Neural progenitor cell (in vitro differentiated cells): ENCODE data around the gene ARHGAP40. TPM values are rescaled to one million over a fixed set of nuclear protein-coding genes. Genes with fewer than 3 reads are reported as not detected.
"Not testable (repeated sequence)": the region's sequence is repeated elsewhere in the genome, so short reads cannot be mapped to it uniquely, and the experiment has no call there.

Experiments used
- DNase-seq: peaks from one replicate; pipeline ENCODE4 v3.0.0-alpha.2; 2016; ENCODE audit warnings: low spot score
- H2AFZ ChIP-seq: fragments of 200-600 bp; sonication (generic); replicated peaks from 2 replicates; pipeline ENCODE4 v1.6.1; 2016; ENCODE audit warnings: antibody characterized with exemption
- H3F3A ChIP-seq: fragments of 200-600 bp; sonication (generic); 2 replicates; pipeline ENCODE4 v1.6.1; 2016; ENCODE audit warnings: antibody characterized with exemption, low read depth
- H3K27ac ChIP-seq: fragments of 200-600 bp; sonication (generic); 2 replicates; pipeline ENCODE4 v1.5.1; 2016; ENCODE audit warnings: mild to moderate bottlenecking
- H3K27me3 ChIP-seq: fragments of 200-600 bp; sonication (generic); 2 replicates; pipeline ENCODE4 v1.6.1; 2016; ENCODE audit warnings: mild to moderate bottlenecking, moderate library complexity
- H3K36me3 ChIP-seq: fragments of 200-600 bp; sonication (generic); 2 replicates; pipeline ENCODE4 v1.5.1; 2016
- H3K4me1 ChIP-seq: fragments of 200-600 bp; sonication (generic); 2 replicates; pipeline ENCODE4 v1.6.1; 2016; ENCODE audit warnings: mixed run types
- H3K4me2 ChIP-seq: fragments of 200-600 bp; sonication (generic); 2 replicates; pipeline ENCODE4 v1.6.1; 2016
- H3K4me3 ChIP-seq: fragments of 200-600 bp; sonication (generic); 2 replicates; pipeline ENCODE4 v1.5.1; 2016
- H3K79me2 ChIP-seq: fragments of 200-600 bp; sonication (generic); 2 replicates; pipeline ENCODE4 v1.6.1; 2016; ENCODE audit warnings: low read depth
- H3K9ac ChIP-seq: fragments of 200-600 bp; sonication (generic); 2 replicates; pipeline ENCODE4 v1.6.1; 2016
- H3K9me3 ChIP-seq: fragments of 200-600 bp; sonication (generic); 2 replicates; pipeline ENCODE4 v1.5.1; 2016; ENCODE audit warnings: low read depth
- H4K20me1 ChIP-seq: fragments of 200-600 bp; sonication (generic); 2 replicates; pipeline ENCODE4 v1.6.1; 2016; ENCODE audit warnings: low read depth
- H3K27ac Mint-ChIP-seq: 3 replicates; pipeline ENCODE4 v1.8.0; 2021; ENCODE audit warnings: mixed read lengths
- H3K27me3 Mint-ChIP-seq: 2 replicates; pipeline ENCODE4 v1.8.0; 2022; ENCODE audit warnings: low read depth, mild to moderate bottlenecking, inconsistent platforms, moderate library complexity, mixed read lengths; ENCODE audit not compliant: insufficient read depth
- H3K36me3 Mint-ChIP-seq: 3 replicates; pipeline ENCODE4 v1.8.0; 2021; ENCODE audit warnings: mixed read lengths
- H3K4me1 Mint-ChIP-seq: 3 replicates; pipeline ENCODE4 v1.8.0; 2021; ENCODE audit warnings: mixed read lengths
- H3K4me3 Mint-ChIP-seq: 3 replicates; pipeline ENCODE4 v1.8.0; 2021; ENCODE audit warnings: mild to moderate bottlenecking, moderate library complexity, mixed read lengths
- H3K9me3 Mint-ChIP-seq: 3 replicates; pipeline ENCODE4 v1.8.0; 2020; ENCODE audit warnings: mixed read lengths
- EZH2 ChIP-seq: fragments of 200-600 bp; sonication (generic); IDR thresholded peaks from 2 replicates; pipeline ENCODE4 v1.6.1; 2017; ENCODE audit warnings: antibody characterized with exemption, mild to moderate bottlenecking, moderate library complexity
- EZH2phosphoT487 ChIP-seq: fragments of 200-600 bp; sonication (generic); IDR thresholded peaks from 2 replicates; pipeline ENCODE4 v1.6.1; 2017; ENCODE audit warnings: antibody characterized with exemption
- total RNA-seq: library from RNA; depleted of rRNA; stranded (reverse); fragments of >200 nt; gene quantifications from 2 replicates; pipeline ENCODE4 v1.2.3, GENCODE V29; 2015; ENCODE audit warnings: low replicate concordance
- TF ChIP-seq, protein P1 (sequence below): fragments of 200-600 bp; sonication (generic); IDR thresholded peaks from 2 replicates; pipeline ENCODE4 v1.5.1; 2017; ENCODE audit warnings: antibody characterized with exemption, mild to moderate bottlenecking

ARHGAP40 gene
- total RNA-seq, 1 donor from 2014 or later, result not detected

DNA sequence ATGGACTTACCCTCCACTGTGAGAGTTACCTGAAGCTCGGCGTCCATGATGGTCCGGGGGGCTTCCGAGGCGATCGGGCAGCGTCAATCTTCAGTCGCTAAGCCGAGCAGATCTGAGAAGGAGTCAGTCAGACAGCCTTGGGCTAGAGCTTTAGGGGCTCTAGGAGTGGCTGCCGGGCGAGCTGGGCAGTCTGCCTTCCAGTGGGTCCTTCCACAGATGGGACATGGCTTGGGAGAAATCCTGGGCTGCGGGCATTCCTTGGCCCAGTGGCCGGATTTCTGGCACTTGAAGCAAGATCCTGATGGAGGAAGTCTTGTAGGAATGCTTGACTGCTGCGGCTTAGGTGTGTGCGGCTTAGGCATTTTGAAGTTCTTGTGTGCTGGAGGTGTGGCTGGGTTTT is 5.7 kb upstream of the ARHGAP40 start:
- not testable (repeated sequence) for H3K27me3 Mint-ChIP-seq, H3K27ac ChIP-seq, H3K4me2 ChIP-seq, H3K9ac ChIP-seq, H2AFZ ChIP-seq, H3K27ac Mint-ChIP-seq, H3K4me1 Mint-ChIP-seq, H3K4me3 Mint-ChIP-seq, H3K36me3 ChIP-seq, H3K79me2 ChIP-seq, H3K4me3 ChIP-seq, H3K27me3 ChIP-seq, H3K36me3 Mint-ChIP-seq, H4K20me1 ChIP-seq, H3F3A ChIP-seq, H3K9me3 ChIP-seq, H3K4me1 ChIP-seq, DNase-seq, H3K9me3 Mint-ChIP-seq

DNA sequence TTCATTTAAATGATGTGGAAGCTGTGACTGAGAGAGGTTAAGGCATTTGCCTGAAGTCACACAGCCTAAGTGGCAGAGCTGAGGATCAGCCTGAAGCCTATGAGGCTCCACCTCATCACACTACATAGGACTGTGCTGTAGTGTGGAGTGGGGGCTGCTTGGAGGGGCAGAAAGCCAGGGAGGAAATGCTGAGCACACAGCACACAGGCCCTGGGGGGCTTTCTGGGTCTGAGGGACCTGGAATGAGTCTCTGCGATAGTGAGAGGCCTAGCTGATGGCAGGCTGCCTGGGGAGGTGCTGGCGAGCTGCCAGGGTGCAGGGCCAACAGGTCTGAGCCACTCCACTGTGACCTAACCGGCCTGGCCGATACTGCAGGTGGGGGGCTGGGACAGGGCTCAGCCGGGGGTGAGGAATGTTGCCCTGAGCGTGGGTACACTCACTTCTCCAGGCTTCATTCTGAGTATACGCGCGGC is 2.2 kb upstream of the ARHGAP40 start:
- peaks cover 7% of the 10 kb centered on the region for H3K27me3 Mint-ChIP-seq
- TF ChIP-seq, protein P1, sequence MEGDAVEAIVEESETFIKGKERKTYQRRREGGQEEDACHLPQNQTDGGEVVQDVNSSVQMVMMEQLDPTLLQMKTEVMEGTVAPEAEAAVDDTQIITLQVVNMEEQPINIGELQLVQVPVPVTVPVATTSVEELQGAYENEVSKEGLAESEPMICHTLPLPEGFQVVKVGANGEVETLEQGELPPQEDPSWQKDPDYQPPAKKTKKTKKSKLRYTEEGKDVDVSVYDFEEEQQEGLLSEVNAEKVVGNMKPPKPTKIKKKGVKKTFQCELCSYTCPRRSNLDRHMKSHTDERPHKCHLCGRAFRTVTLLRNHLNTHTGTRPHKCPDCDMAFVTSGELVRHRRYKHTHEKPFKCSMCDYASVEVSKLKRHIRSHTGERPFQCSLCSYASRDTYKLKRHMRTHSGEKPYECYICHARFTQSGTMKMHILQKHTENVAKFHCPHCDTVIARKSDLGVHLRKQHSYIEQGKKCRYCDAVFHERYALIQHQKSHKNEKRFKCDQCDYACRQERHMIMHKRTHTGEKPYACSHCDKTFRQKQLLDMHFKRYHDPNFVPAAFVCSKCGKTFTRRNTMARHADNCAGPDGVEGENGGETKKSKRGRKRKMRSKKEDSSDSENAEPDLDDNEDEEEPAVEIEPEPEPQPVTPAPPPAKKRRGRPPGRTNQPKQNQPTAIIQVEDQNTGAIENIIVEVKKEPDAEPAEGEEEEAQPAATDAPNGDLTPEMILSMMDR, result no peak
- TF ChIP-seq EZH2phosphoT487 (no peak), EZH2 (no peak)
- Histone ChIP-seq H3K9ac (no peak overlapping the region), H3F3A (no peaks in the 10 kb centered on the region), H3K4me1 (peaks cover 5% of the 10 kb centered on the region), H3K9me3 (no peaks in the 10 kb centered on the region), H2AFZ (no peak overlapping the region), H3K79me2 (no peaks in the 10 kb centered on the region), H3K4me3 (no peak overlapping the region), H4K20me1 (no peaks in the 10 kb centered on the region), H3K27ac (no peak overlapping the region), H3K4me2 (no peak overlapping the region), H3K36me3 (no peaks in the 10 kb centered on the region), H3K27me3 (peaks cover 39% of the 10 kb centered on the region)
- peaks cover 12% of the 10 kb centered on the region for H3K4me1 Mint-ChIP-seq
- H3K4me3 Mint-ChIP-seq, result no peak overlapping the region
- DNase-seq, result no peak
- H3K9me3 Mint-ChIP-seq, result no peaks in the 10 kb centered on the region
- no peaks in the 10 kb centered on the region for H3K36me3 Mint-ChIP-seq
- no peak overlapping the region for H3K27ac Mint-ChIP-seq

DNA sequence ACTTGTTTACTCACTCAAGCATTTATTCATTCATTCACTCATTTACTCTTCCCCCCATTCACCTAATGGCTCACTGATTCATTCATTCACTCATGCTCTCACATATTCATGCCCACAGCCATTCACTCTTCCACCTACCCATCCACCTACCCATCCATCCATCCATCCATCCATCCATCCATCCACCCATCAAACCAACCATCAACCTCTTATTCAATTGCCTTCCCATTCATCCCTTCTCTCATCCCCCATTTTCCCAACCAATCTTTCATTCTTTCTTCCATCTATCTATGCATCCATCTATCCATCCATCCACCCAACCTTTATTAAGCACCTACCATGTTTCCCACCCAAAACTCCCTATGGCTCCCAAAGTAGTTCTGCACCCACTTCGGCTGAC is 1.6 kb upstream of the ARHGAP40 start:
- H3K36me3 ChIP-seq, result no peaks in the 10 kb centered on the region
- Mint-ChIP-seq H3K9me3 (no peaks in the 10 kb centered on the region), H3K27ac (no peak overlapping the region), H3K4me1 (peaks cover 15% of the 10 kb centered on the region), H3K36me3 (no peaks in the 10 kb centered on the region), H3K27me3 (peaks cover 7% of the 10 kb centered on the region), H3K4me3 (no peak overlapping the region)
- no peak overlapping the region for H3K9ac ChIP-seq
- H3K4me1 ChIP-seq, result peaks cover 5% of the 10 kb centered on the region
- no peak for DNase-seq
- no peaks in the 10 kb centered on the region for H3F3A ChIP-seq
- H3K9me3 ChIP-seq, result no peaks in the 10 kb centered on the region
- H2AFZ ChIP-seq, result no peak overlapping the region
- H3K4me2 ChIP-seq, result no peak overlapping the region
- no peaks in the 10 kb centered on the region for H4K20me1 ChIP-seq
- H3K4me3 ChIP-seq, result no peak overlapping the region
- no peak overlapping the region for H3K27ac ChIP-seq
- peaks cover 39% of the 10 kb centered on the region for H3K27me3 ChIP-seq
- TF ChIP-seq EZH2 (no peak), EZH2phosphoT487 (no peak)
- TF ChIP-seq, protein P1, result no peak
- H3K79me2 ChIP-seq, result no peaks in the 10 kb centered on the region

DNA sequence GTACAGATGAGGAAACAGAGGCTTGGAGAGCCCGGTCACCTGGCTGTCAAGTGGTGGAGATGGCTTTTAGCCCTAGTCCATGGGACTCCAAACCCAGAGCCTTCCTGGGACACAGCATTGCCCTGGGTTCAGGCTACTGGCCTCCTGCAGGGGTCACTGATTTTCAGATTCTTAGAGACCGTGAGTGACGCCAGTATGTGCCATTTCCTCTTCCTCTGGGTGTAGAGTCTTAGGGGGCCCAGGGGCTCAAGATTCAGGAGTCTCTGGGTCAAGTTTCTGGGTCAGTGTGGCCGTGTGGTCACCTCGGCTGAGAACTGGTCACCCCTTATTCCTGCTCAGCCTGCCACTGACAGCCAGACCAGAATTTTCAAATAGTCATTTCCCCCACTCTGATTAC is 574 bp downstream of the ARHGAP40 start:
- Histone ChIP-seq H3K27ac (no peak overlapping the region), H2AFZ (peak overlapping the region; percentile 87), H3K9ac (no peak overlapping the region), H4K20me1 (no peaks in the 10 kb centered on the region), H3K4me3 (no peak overlapping the region), H3K4me2 (peak overlapping the region; percentile 68), H3K36me3 (no peaks in the 10 kb centered on the region), H3K27me3 (peaks cover 39% of the 10 kb centered on the region), H3K79me2 (no peaks in the 10 kb centered on the region), H3K9me3 (no peaks in the 10 kb centered on the region), H3K4me1 (peaks cover 5% of the 10 kb centered on the region), H3F3A (no peaks in the 10 kb centered on the region)
- peaks cover 17% of the 10 kb centered on the region for H3K4me1 Mint-ChIP-seq
- H3K9me3 Mint-ChIP-seq, result no peaks in the 10 kb centered on the region
- H3K36me3 Mint-ChIP-seq, result no peaks in the 10 kb centered on the region
- DNase-seq, result no peak
- no peak overlapping the region for H3K4me3 Mint-ChIP-seq
- H3K27me3 Mint-ChIP-seq, result peaks cover 7% of the 10 kb centered on the region
- no peak for TF ChIP-seq EZH2phosphoT487
- TF ChIP-seq, protein P1, result no peak
- no peak for TF ChIP-seq EZH2
- H3K27ac Mint-ChIP-seq, result no peak overlapping the region
